HG03060 (cell line): ENCODE measurements around the gene KCND3.
"Not testable (repeated sequence)": the region's sequence is repeated elsewhere in the genome, so short reads cannot be mapped to it uniquely, and the experiment has no call there.

Experiments
- ATAC-seq: cut with Tn5 transposase; IDR thresholded peaks from one replicate; pipeline ENCODE4 v1.9.1; 2021; ENCODE audit warnings: low read depth, moderate number of reproducible peaks; ENCODE audit not compliant: unreplicated experiment

Gene KCND3

DNA sequence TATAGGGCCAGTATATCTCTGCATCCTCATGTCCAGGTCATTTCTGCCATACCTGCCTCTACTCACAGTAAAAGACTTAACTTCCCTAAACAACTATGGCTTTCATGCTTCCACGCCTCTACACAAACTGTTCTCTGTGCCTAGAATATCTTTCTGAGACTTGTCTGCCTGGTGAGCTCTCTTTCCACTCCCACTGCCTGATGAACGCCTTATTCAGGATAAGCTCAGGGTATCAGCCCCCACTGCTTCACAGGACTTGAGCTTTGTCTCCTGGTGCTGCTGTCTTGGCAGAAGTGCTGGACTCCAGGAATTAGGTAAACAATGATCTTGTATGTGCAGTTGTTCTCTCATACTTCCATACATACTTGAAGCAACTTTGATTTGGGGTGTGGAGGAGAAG lies 238.6 kb downstream of the KCND3 start:
- no peak for ATAC-seq

GRCh38 chr1:111749628-111750027 lies 239.8 kb downstream of the KCND3 start:
- ATAC-seq, result no peak

DNA sequence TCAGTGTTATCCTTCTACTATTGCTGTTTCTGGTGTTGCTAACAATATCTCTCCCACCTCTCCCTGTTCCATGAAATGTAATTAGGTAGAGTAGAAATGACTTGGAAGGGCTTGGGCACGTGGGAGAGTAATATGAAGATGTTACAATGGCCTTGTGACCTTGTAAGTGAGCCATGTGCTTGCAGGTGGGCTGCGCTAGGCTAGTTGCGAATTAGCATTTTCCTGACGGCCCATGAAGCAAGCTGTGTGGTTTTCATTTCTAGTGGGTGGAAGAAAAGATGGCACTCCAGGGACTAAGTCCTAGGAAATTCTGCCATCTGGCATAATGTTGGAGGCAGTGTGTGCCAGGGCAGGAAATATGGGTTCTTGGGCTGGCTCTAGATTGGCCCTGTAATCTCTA lies 241.5 kb downstream of the KCND3 start:
- ATAC-seq, result no peak

DNA sequence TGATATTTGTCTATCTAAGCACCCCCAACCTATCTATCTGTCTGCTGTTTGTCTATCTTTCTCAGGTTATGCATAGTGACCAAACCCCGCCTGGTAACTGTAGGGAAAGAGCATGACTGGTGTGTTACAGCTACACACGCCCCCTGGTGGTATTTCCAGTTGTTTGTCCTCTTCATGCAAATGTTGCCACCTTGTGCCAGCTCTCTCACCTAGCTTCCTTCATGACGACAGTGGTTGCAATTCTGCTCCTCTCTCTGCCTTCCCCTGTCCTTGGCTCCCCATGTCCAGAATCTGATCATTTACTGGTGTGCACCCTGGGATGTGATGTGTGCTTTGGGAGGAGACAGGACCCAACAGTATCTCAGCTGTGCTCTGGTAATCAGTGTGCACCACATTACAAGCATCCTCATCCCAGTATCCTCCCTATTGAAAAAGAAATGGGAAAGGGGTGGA lies 242.2 kb downstream of the KCND3 start:
- ATAC-seq, result no peak

- ATAC-seq, result no peak
Measured at GRCh38 chr1:111746614-111746999, 242.9 kb downstream of the KCND3 start.

DNA sequence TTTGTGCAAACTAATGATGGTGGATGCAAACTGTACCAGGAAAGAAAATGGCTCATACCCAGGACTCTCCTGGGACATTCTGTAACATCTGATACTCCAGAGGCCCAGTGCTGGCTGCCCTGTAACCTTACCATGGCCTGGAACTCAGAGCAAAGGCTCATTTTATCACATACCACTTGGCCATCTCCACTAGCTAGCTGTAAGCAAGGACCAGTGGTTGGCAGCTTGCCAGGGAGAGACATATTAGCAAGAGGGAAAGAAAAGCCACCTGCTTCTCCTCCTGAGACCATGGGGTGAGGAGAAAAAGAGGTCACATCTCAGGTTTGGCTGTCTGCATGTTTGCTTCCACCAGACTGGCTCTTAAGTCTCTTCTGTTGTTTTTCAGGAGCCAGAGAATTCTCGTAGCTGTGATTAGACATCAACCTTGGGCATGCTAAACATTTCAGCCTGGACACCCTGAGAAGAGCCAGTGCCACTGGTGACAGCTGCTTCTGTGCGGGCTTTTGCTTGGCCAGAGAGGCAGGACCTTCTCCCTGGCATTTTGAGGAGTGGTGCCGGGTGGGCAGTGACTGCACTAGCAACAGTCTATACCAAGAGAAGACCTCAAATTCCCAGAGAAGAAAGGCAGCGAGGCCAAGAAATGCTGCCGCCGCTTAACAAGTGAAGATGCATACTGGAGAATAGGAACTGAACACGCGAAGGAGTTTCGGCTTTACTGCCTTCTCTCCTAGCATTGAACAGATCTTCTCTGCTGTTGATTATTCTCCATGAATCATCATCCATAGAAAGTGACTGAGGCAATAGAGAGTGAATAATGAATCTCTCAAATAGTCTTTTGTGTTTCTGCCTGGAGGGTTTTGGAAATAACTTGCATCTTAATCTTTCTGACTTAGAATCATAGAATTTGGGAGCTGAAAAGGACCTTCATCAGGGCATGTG lies 243.5 kb downstream of the KCND3 start:
- no peak for ATAC-seq

- no peak for ATAC-seq
Measured at GRCh38 chr1:111743679-111744101, 245.8 kb downstream of the KCND3 start.

DNA sequence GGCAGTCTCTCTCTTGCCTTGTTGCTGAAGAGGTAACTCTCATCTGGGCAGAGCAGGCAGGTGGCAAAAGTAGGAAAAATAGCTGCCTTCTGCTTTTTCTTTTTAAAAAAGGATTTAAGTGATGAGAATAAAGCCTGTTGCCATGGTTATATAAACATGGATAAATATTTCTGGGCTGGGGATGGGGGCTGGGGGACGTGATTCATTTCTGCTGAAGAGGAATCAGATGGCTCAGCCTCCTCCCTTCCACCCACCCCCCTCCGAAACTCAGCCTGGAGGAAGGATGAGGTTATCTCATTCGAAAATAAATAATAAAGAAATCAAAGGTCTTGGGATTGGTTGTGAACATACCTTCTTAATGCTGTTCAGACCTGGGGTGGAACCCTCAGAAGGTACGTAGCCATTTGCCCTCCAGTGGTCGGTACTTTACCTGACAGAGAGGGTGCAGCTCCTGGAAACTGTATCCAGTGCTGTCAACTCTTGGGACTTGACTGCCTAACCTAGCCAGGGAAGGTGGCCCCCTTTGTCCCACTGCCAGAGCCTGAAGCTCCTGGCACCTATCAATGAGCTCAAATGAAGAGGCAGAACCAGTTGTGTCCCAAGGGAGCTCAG lies 246.4 kb downstream of the KCND3 start:
- no peak for ATAC-seq

GRCh38 chr1:111742292-111742691 lies 247.2 kb downstream of the KCND3 start:
- ATAC-seq, result not testable (repeated sequence)

DNA sequence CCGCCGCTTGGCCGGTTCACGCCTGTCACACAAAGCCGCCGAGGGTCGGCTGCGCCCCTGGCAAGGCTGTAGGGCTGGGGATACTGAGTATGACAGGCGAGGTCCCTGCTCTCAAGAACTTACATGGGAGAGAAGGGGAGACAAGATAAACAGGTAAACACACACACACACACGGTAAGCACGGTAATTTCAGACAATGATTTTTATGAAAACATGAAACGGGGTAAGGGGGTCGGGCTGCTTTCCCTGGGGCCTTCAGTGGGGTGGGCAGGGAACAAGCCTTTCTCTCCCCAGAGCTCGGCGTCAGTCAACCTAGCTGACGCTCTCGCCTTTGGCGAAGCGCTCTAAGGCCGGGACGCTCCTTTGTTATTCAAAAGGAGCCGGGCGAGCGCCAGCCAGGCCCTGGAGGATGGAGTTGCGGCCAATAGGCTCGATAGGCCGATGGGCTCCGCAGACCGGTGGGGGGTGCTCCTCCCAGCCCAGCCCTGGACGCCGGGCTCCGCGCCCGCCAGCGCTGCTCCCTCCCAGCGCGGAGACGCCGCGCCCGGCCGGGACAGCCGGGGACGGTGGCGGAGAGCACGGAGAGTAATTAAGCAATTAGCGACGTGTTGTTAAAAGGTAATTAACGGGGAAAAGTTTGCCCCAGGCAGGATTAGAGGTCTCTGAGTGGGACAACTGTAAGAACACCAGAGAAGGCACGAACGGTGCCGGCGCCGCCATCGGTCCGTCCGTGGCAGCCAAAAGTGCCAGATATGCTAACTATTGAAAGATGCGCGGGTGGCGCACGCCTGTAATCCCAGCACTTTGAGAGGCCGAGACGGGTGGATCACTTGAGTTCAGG lies 249.3 kb downstream of the KCND3 start:
- ATAC-seq, result no peak

- peak; percentile 54 for ATAC-seq
Measured at GRCh38 chr1:111739194-111739924, 250.1 kb downstream of the KCND3 start, which contains the start of gene INKA2. TSS of gene INKA2 (minus strand) at chr1:111739395. CDS start at chr1:111739242, 153 bp downstream.

GRCh38 chr1:111738436-111739193 lies 250.9 kb downstream of the KCND3 start:
- peak; percentile 19 for ATAC-seq

GRCh38 chr1:111738133-111738435 lies 251.4 kb downstream of the KCND3 start:
- ATAC-seq, result no peak

DNA sequence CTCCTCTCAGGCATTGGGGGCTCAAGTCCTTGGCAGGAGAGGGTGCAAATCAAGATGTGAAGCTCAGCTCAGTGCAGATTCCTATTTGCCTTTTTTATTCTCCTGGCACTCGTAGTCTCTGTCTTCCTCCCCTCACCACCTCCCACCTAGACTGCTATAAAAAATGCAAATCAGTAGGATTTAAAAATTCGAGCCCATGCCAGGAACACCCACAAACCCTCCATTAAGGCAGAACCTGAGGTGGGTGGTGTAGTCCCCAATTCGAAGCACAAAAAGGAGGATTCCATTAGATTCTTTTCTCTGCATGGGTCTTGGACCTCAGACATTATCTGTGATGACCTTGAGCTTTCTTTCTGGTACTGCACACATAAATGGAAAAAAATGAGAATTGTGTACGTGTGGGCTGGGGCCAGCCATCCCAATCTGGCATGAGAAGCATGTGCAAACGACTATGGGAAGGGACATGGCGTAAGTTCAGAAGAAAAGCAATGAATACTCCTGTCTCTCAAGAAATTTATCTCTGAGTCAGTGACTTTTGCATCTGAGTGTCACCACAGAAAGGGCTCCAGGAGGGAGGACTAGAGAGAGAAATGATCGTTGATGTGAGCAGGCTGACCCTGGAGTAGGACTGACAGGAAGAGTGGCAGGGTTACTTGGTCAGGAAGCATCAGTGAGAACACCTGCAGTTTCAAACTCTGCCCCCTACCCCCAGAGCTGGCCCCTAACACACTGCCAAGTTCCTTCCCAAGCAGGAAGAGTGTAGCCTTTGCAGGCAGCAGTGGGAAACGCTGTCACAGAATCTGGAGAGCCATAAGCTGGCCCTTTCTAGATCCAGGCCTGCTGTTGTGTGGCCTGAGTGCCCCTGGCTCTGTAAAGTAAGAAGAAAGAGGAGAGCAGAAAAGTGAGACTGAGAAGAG lies 252.0 kb downstream of the KCND3 start:
- ATAC-seq, result no peak

- no peak for ATAC-seq
Measured at GRCh38 chr1:111736548-111737215, 252.8 kb downstream of the KCND3 start.

GRCh38 chr1:111735858-111736544 lies 253.5 kb downstream of the KCND3 start:
- ATAC-seq, result no peak

GRCh38 chr1:111735321-111735720 lies 254.1 kb downstream of the KCND3 start:
- no peak for ATAC-seq
